GM12892 (cell line): Measurements from ENCODE around the gene CCDC124.

Source experiments
- POLR2A ChIP-seq: IDR thresholded peaks from 2 replicates; pipeline ENCODE4 v1.6.1; 2011; ENCODE audit warnings: low read depth, low read length, control low read depth
- POLR2AphosphoS5 ChIP-seq: IDR thresholded peaks from 2 replicates; pipeline ENCODE4 v1.6.1; 2011; ENCODE audit warnings: low read depth, low read length, control low read depth
- TAF1 ChIP-seq: IDR thresholded peaks from 2 replicates; pipeline ENCODE4 v1.6.1; 2011; ENCODE audit warnings: low read depth, mild to moderate bottlenecking, control low read depth, low read length, borderline replicate concordance

- no peak for TF ChIP-seq POLR2AphosphoS5
- no peak for TF ChIP-seq TAF1
- no peak for TF ChIP-seq POLR2A
Measured at GRCh38 chr19:17954401-17954800, 21.6 kb downstream of the CCDC124 start.
